Uterus (tissue), 2 donors: Measurements from ENCODE around the gene MRPS5.

ENCODE experiments used
- POLR2A ChIP-seq, 2 donors: fragments of 450-650 bp; IDR thresholded peaks; one replicate each; pipeline ENCODE4 v1.6.1; 2016; ENCODE audit warnings: antibody characterized with exemption in 2 of 2, mild to moderate bottlenecking in 1 of 2, moderate library complexity in 1 of 2
- TF ChIP-seq, protein P1 (sequence below), 4 experiments: fragments of 200-600 bp in 2 of 4; fragments of 450-650 bp in 2 of 4; sonication (generic) in 2 of 4; IDR thresholded peaks; one replicate each; pipeline ENCODE4 v1.5.1; 2016 to 2019; ENCODE audit warnings: antibody characterized with exemption in 4 of 4, mild to moderate bottlenecking in 2 of 4, moderate library complexity in 1 of 4

DNA sequence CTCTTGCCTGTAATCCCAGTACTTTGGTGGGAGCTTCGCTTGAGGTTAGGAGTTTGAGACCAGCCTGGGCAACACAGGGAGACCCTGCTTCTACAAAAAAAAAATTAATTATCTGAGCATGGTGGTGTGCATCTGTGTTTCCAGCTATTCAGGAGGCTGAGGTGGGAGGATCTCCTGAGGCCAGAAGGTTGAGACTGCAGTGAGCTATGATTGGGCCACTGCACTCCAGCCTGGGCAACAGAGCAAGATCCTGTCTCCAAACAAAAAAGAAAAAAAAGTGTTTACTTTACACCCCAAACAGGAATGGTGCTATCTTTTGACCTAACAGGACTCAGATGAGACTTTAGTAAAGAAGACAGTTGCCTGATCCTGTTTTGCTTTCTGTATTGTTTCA lies 60.5 kb downstream of the MRPS5 start:
- TF ChIP-seq, protein P1, sequence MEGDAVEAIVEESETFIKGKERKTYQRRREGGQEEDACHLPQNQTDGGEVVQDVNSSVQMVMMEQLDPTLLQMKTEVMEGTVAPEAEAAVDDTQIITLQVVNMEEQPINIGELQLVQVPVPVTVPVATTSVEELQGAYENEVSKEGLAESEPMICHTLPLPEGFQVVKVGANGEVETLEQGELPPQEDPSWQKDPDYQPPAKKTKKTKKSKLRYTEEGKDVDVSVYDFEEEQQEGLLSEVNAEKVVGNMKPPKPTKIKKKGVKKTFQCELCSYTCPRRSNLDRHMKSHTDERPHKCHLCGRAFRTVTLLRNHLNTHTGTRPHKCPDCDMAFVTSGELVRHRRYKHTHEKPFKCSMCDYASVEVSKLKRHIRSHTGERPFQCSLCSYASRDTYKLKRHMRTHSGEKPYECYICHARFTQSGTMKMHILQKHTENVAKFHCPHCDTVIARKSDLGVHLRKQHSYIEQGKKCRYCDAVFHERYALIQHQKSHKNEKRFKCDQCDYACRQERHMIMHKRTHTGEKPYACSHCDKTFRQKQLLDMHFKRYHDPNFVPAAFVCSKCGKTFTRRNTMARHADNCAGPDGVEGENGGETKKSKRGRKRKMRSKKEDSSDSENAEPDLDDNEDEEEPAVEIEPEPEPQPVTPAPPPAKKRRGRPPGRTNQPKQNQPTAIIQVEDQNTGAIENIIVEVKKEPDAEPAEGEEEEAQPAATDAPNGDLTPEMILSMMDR (IDR thresholded peaks at IDR 0.05): no peak
- no peak for TF ChIP-seq POLR2A (IDR thresholded peaks at IDR 0.05)
